Measurements from ENCODE around the gene SLN. TPM values are rescaled to one million over a fixed set of nuclear protein-coding genes. Genes with fewer than 3 reads are reported as not detected.
"Not testable (repeated sequence)": the region's sequence is repeated elsewhere in the genome, so short reads cannot be mapped to it uniquely, and the experiment has no call there.

Gene SLN
- not detected in 2 replicates for total RNA-seq

- peaks cover 18% of the 10 kb centered on the region for H3K27me3 Mint-ChIP-seq (ENCODE audit: insufficient read depth)
- DNase-seq (ENCODE audit: low spot score) = no peak
- no peak within 1 kb of the TSS for H3K4me3 Mint-ChIP-seq
- H3K9me3 Mint-ChIP-seq = no peaks in the 10 kb centered on the region
- H3K36me3 Mint-ChIP-seq (ENCODE audit: low read depth) = no peaks in the 10 kb centered on the region
- intact Hi-C loops (cut with micrococcal nuclease) = no loop called here
- no peaks in the 10 kb centered on the region for H3K4me1 Mint-ChIP-seq (ENCODE audit: low read depth)
- no peak within 1 kb of the TSS for H3K27ac Mint-ChIP-seq
These were observed at the start of gene SLN for GRCh38 chr11:107711861-107712755. Gene SLN (minus strand): TSS chr11:107712056.

GRCh38 chr11:107758719-107759355 is 47.0 kb upstream of the SLN start:
- intact Hi-C loops (cut with micrococcal nuclease); DNase-seq (ENCODE audit: low spot score); H3K36me3 Mint-ChIP-seq (ENCODE audit: low read depth); H3K4me3 Mint-ChIP-seq; H3K4me1 Mint-ChIP-seq (ENCODE audit: low read depth); H3K9me3 Mint-ChIP-seq; H3K27ac Mint-ChIP-seq; H3K27me3 Mint-ChIP-seq (ENCODE audit: insufficient read depth): not testable (repeated sequence)

GRCh38 chr11:107757661-107758060 is 45.8 kb upstream of the SLN start:
- Mint-ChIP-seq H3K9me3 (peaks cover 5% of the 10 kb centered on the region), H3K27ac (no peak overlapping the region), H3K27me3 (ENCODE audit: insufficient read depth) (peaks cover 5% of the 10 kb centered on the region), H3K4me1 (ENCODE audit: low read depth) (no peaks in the 10 kb centered on the region), H3K36me3 (ENCODE audit: low read depth) (no peaks in the 10 kb centered on the region), H3K4me3 (no peak overlapping the region)
- intact Hi-C loops (cut with micrococcal nuclease) = no loop called here
- no peak for DNase-seq (ENCODE audit: low spot score)

GRCh38 chr11:107756553-107756952 is 44.7 kb upstream of the SLN start:
- Mint-ChIP-seq H3K4me3 (no peak overlapping the region), H3K4me1 (ENCODE audit: low read depth) (no peaks in the 10 kb centered on the region), H3K27ac (no peak overlapping the region), H3K36me3 (ENCODE audit: low read depth) (no peaks in the 10 kb centered on the region), H3K9me3 (peaks cover 5% of the 10 kb centered on the region), H3K27me3 (ENCODE audit: insufficient read depth) (peaks cover 5% of the 10 kb centered on the region)
- DNase-seq (ENCODE audit: low spot score) = no peak
- intact Hi-C loops (cut with micrococcal nuclease) = no loop called here

- peaks cover 7% of the 10 kb centered on the region for H3K27me3 Mint-ChIP-seq (ENCODE audit: insufficient read depth)
- no peak overlapping the region for H3K4me3 Mint-ChIP-seq
- DNase-seq (ENCODE audit: low spot score) = no peak
- intact Hi-C loops (cut with micrococcal nuclease) = no loop called here
- H3K4me1 Mint-ChIP-seq (ENCODE audit: low read depth) = no peaks in the 10 kb centered on the region
- no peaks in the 10 kb centered on the region for H3K36me3 Mint-ChIP-seq (ENCODE audit: low read depth)
- H3K9me3 Mint-ChIP-seq = peaks cover 5% of the 10 kb centered on the region
- no peak overlapping the region for H3K27ac Mint-ChIP-seq
These were observed 41.3 kb upstream of the SLN start for GRCh38 chr11:107752949-107753822.

GRCh38 chr11:107752508-107752907 is 40.7 kb upstream of the SLN start:
- Mint-ChIP-seq H3K9me3 (no peaks in the 10 kb centered on the region), H3K4me3 (no peak overlapping the region), H3K27me3 (ENCODE audit: insufficient read depth) (peaks cover 7% of the 10 kb centered on the region), H3K27ac (no peak overlapping the region), H3K4me1 (ENCODE audit: low read depth) (no peaks in the 10 kb centered on the region), H3K36me3 (ENCODE audit: low read depth) (no peaks in the 10 kb centered on the region)
- intact Hi-C loops (cut with micrococcal nuclease) = no loop called here
- DNase-seq (ENCODE audit: low spot score) = no peak

- Mint-ChIP-seq H3K36me3 (ENCODE audit: low read depth) (no peaks in the 10 kb centered on the region), H3K27me3 (ENCODE audit: insufficient read depth) (peaks cover 5% of the 10 kb centered on the region), H3K4me3 (no peak overlapping the region), H3K9me3 (no peaks in the 10 kb centered on the region), H3K27ac (no peak overlapping the region), H3K4me1 (ENCODE audit: low read depth) (no peaks in the 10 kb centered on the region)
- no peak for DNase-seq (ENCODE audit: low spot score)
- intact Hi-C loops (cut with micrococcal nuclease) = no loop called here
These were observed 39.2 kb upstream of the SLN start for GRCh38 chr11:107751082-107751481.

- no peak for DNase-seq (ENCODE audit: low spot score)
- Mint-ChIP-seq H3K36me3 (ENCODE audit: low read depth) (no peaks in the 10 kb centered on the region), H3K4me1 (ENCODE audit: low read depth) (no peaks in the 10 kb centered on the region), H3K9me3 (no peaks in the 10 kb centered on the region), H3K27ac (no peak overlapping the region), H3K4me3 (no peak overlapping the region), H3K27me3 (ENCODE audit: insufficient read depth) (peaks cover 5% of the 10 kb centered on the region)
- intact Hi-C loops (cut with micrococcal nuclease) = no loop called here
These were observed 38.5 kb upstream of the SLN start for GRCh38 chr11:107750313-107750712.

GRCh38 chr11:107747622-107748021 is 35.8 kb upstream of the SLN start:
- Mint-ChIP-seq H3K9me3 (no peaks in the 10 kb centered on the region), H3K36me3 (ENCODE audit: low read depth) (no peaks in the 10 kb centered on the region), H3K4me3 (no peak overlapping the region), H3K27ac (no peak overlapping the region), H3K27me3 (ENCODE audit: insufficient read depth) (peaks cover 2% of the 10 kb centered on the region), H3K4me1 (ENCODE audit: low read depth) (no peaks in the 10 kb centered on the region)
- no peak for DNase-seq (ENCODE audit: low spot score)
- intact Hi-C loops (cut with micrococcal nuclease) = no loop called here

- no peaks in the 10 kb centered on the region for H3K36me3 Mint-ChIP-seq (ENCODE audit: low read depth)
- H3K9me3 Mint-ChIP-seq = no peaks in the 10 kb centered on the region
- DNase-seq (ENCODE audit: low spot score) = no peak
- intact Hi-C loops (cut with micrococcal nuclease) = no loop called here
- H3K4me1 Mint-ChIP-seq (ENCODE audit: low read depth) = no peaks in the 10 kb centered on the region
- H3K4me3 Mint-ChIP-seq = no peak overlapping the region
- H3K27me3 Mint-ChIP-seq (ENCODE audit: insufficient read depth) = peaks cover 3% of the 10 kb centered on the region
- no peak overlapping the region for H3K27ac Mint-ChIP-seq
These were observed 32.9 kb upstream of the SLN start for GRCh38 chr11:107744736-107745135.

GRCh38 chr11:107743191-107743590 is 31.3 kb upstream of the SLN start:
- H3K36me3 Mint-ChIP-seq (ENCODE audit: low read depth) = no peaks in the 10 kb centered on the region
- peaks cover 5% of the 10 kb centered on the region for H3K27me3 Mint-ChIP-seq (ENCODE audit: insufficient read depth)
- intact Hi-C loops (cut with micrococcal nuclease) = no loop called here
- no peaks in the 10 kb centered on the region for H3K9me3 Mint-ChIP-seq
- no peak for DNase-seq (ENCODE audit: low spot score)
- H3K4me1 Mint-ChIP-seq (ENCODE audit: low read depth) = no peaks in the 10 kb centered on the region
- H3K27ac Mint-ChIP-seq = no peak overlapping the region
- H3K4me3 Mint-ChIP-seq = no peak overlapping the region

- Mint-ChIP-seq H3K4me3 (no peak overlapping the region), H3K9me3 (no peaks in the 10 kb centered on the region), H3K27ac (no peak overlapping the region), H3K27me3 (ENCODE audit: insufficient read depth) (peaks cover 5% of the 10 kb centered on the region), H3K4me1 (ENCODE audit: low read depth) (no peaks in the 10 kb centered on the region), H3K36me3 (ENCODE audit: low read depth) (no peaks in the 10 kb centered on the region)
- intact Hi-C loops (cut with micrococcal nuclease) = loop anchor here (1.0 to 2.0 kb wide), 4 partner anchors 30 to 157 kb away; partner anchors contain the start of gene SLC35F2
- DNase-seq (ENCODE audit: low spot score) = no peak
These were observed 29.4 kb upstream of the SLN start for GRCh38 chr11:107741044-107741823.

Measured in activated T-helper 1 cell treated with anti-CD3 and anti-CD28 coated beads, Interleukin-12 subunit alpha, Interleukin-12 subunit beta, Interleukin-2, Interleukin-4 antibody, amounts not matched to agents 30 ng/mL and 10 ng/mL and 1 ng/mL, durations not matched to agents 14 hours and 24 hours and 36 hours (primary cell).